HEK293T (cell line): ENCODE data around the gene MRPS15.
"Not testable (repeated sequence)": the region's sequence is repeated elsewhere in the genome, so short reads cannot be mapped to it uniquely, and the experiment has no call there.

ENCODE experiments used
- BHLHE40 ChIP-seq: fragments of 450-650 bp; IDR thresholded peaks from 2 replicates; pipeline ENCODE4 v1.6.1; 2016; ENCODE audit warnings: mild to moderate bottlenecking, moderate library complexity, borderline replicate concordance
- ELF4 ChIP-seq: fragments of 450-650 bp; IDR thresholded peaks from 2 replicates; pipeline ENCODE4 v1.6.1; 2017; ENCODE audit warnings: antibody characterized with exemption
- HDGF ChIP-seq: fragments of 450-650 bp; IDR thresholded peaks from 2 replicates; pipeline ENCODE4 v1.6.1; 2017; ENCODE audit warnings: antibody characterized with exemption, borderline replicate concordance
- L3MBTL2 ChIP-seq: fragments of 450-650 bp; conservative IDR thresholded peaks from 2 replicates; pipeline ENCODE4 v1.6.1; 2016; ENCODE audit warnings: mild to moderate bottlenecking
- LEF1 ChIP-seq: fragments of 450-650 bp; IDR thresholded peaks from 2 replicates; pipeline ENCODE4 v1.6.1; 2017; ENCODE audit warnings: mild to moderate bottlenecking, borderline replicate concordance
- SP1 ChIP-seq: fragments of 450-650 bp; IDR thresholded peaks from 2 replicates; pipeline ENCODE4 v1.6.1; 2017
- SUZ12 ChIP-seq: fragments of 450-650 bp; IDR thresholded peaks from 2 replicates; pipeline ENCODE4 v1.6.1; 2016; ENCODE audit warnings: mild to moderate bottlenecking

DNA sequence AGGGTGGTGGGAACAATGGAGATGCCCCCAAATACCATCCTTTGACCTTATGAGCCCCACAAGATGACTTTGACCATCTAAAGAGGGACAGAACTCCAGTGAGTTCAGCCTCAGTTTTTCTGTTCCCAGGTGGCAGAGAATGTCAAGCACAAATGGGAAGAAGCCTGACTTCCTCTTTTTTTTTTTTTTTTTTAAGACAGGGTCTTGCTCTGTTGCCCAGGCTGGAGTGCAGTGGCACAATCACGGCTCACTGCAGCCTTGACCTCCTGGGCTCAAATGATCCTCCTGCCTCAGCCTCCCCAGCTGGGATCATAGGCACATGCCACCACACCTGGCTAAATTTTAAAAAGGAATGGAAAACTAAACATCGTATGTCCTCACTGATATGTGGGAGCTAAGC is 47.0 kb upstream of the MRPS15 start:
- TF ChIP-seq SP1, ELF4, BHLHE40, SUZ12, L3MBTL2, LEF1, HDGF: not testable (repeated sequence)
